Retinal pigment epithelial cell (primary cell): Measurements from ENCODE around the gene SAFB.

ENCODE experiments used
- DNase-seq: peaks from one replicate; pipeline ENCODE4 v3.0.0-alpha.2; 2010; ENCODE audit warnings: low read depth
- H3K4me3 ChIP-seq: 2 replicates; pipeline ENCODE4 v1.5.1; 2011; ENCODE audit warnings: mild to moderate bottlenecking, low read length, control low read depth, moderate library complexity
- CTCF ChIP-seq: conservative IDR thresholded peaks from 2 replicates; pipeline ENCODE4 v1.5.1; 2011; ENCODE audit warnings: low read depth, low read length, control low read depth, inconsistent platforms

Gene SAFB

GRCh38 chr19:5622465-5623396 is at the start of gene SAFB, which contains the start of gene SAFB2:
Gene SAFB (plus strand): TSS chr19:5623083. CDS start chr19:5623206, 123 bp downstream.
Gene SAFB2 (minus strand): TSS chr19:5622776. CDS start chr19:5622715, 61 bp downstream.
- DNase-seq = peak; percentile 98
- TF ChIP-seq CTCF = no peak
- peak within 1 kb of the TSS; percentile 99 for H3K4me3 ChIP-seq

- TF ChIP-seq CTCF = no peak
- no peak for DNase-seq
- no peak overlapping the region for H3K4me3 ChIP-seq
Measured at GRCh38 chr19:5575590-5575989, 47.3 kb upstream of the SAFB start.

- DNase-seq = no peak
- TF ChIP-seq CTCF = peak; percentile 93
- H3K4me3 ChIP-seq = no peak overlapping the region
Measured at GRCh38 chr19:5578097-5578846, 44.6 kb upstream of the SAFB start.

- DNase-seq = no peak
- no peak for TF ChIP-seq CTCF
- H3K4me3 ChIP-seq = no peak overlapping the region
Measured at GRCh38 chr19:5579286-5579685, 43.6 kb upstream of the SAFB start.

GRCh38 chr19:5579697-5580096 is 43.2 kb upstream of the SAFB start:
- no peak for DNase-seq
- no peak for TF ChIP-seq CTCF

GRCh38 chr19:5580161-5580571 is 42.7 kb upstream of the SAFB start:
- no peak for TF ChIP-seq CTCF
- no peak overlapping the region for H3K4me3 ChIP-seq
- DNase-seq = no peak

More at GRCh38 chr19:5579697-5580096, 43.2 kb upstream of the SAFB start:
- no peak overlapping the region for H3K4me3 ChIP-seq
